ENCODE data around the gene ITLN1.

ITLN1 gene

GRCh38 chr1:160853754-160854153 lies 31.2 kb downstream of the ITLN1 start:
- no peak for DNase-seq

- no peak for DNase-seq
These were observed 32.0 kb downstream of the ITLN1 start for GRCh38 chr1:160853014-160853413.

- DNase-seq: no peak
These were observed 34.0 kb downstream of the ITLN1 start for GRCh38 chr1:160850993-160851392.

- DNase-seq: no peak
These were observed 34.4 kb downstream of the ITLN1 start for GRCh38 chr1:160850541-160850940.

GRCh38 chr1:160846281-160846680 lies 38.7 kb downstream of the ITLN1 start:
- no peak for DNase-seq

- DNase-seq: no peak
These were observed 40.3 kb downstream of the ITLN1 start for GRCh38 chr1:160844447-160845232.

GRCh38 chr1:160841079-160841478 lies 43.9 kb downstream of the ITLN1 start:
- no peak for DNase-seq

- no peak for DNase-seq
These were observed 45.2 kb downstream of the ITLN1 start for GRCh38 chr1:160839746-160840145.

GRCh38 chr1:160838888-160839287 lies 46.1 kb downstream of the ITLN1 start:
- no peak for DNase-seq

- DNase-seq: peak; percentile 63 to 79
These were observed 47.3 kb downstream of the ITLN1 start for GRCh38 chr1:160837558-160838205.

- no peak for DNase-seq
These were observed 47.9 kb downstream of the ITLN1 start for GRCh38 chr1:160836981-160837557.

- no peak for DNase-seq
These were observed 48.4 kb downstream of the ITLN1 start for GRCh38 chr1:160836561-160836960.

GRCh38 chr1:160835751-160836150 lies 49.2 kb downstream of the ITLN1 start:
- no peak for DNase-seq

GRCh38 chr1:160834945-160835565 lies 49.9 kb downstream of the ITLN1 start:
- peak; percentile 56 to 65 for DNase-seq

- DNase-seq: peak; percentile 77 to 83
These were observed 54.4 kb downstream of the ITLN1 start for GRCh38 chr1:160830321-160831153.

GRCh38 chr1:160829766-160830165 lies 55.2 kb downstream of the ITLN1 start:
- DNase-seq: no peak

GRCh38 chr1:160827418-160827817 lies 57.6 kb downstream of the ITLN1 start:
- no peak for DNase-seq

GRCh38 chr1:160826546-160826945 lies 58.4 kb downstream of the ITLN1 start:
- no peak for DNase-seq
